HCT116 (cell line): ENCODE data around the gene PDLIM4. TPM values are rescaled to one million over a fixed set of nuclear protein-coding genes. Genes with fewer than 3 reads are reported as not detected.

Experiments used
- ATAC-seq: fragments of 200-7000 bp; cut with Tn5 transposase; 2 replicates; pipeline ENCODE4 v1.9.1; 2020; ENCODE audit warnings: mild to moderate bottlenecking, moderate library complexity
- BruUV-seq: library from RNA; stranded (reverse); fragments of 400-500 nt; replicated peaks from 2 replicates; lab custom pipeline; 2021; lab: Mats Ljungman, UMichigan
- CTCF ChIA-PET: fragments of 300-600 bp; sonication (Branson Sonifier 250); formaldehyde crosslinking; loops from one replicate; lab custom pipeline; 2021; ENCODE audit warnings: antibody characterized with exemption; lab: Charles Lee
- POLR2A ChIA-PET: fragments of 300-600, 350-600 bp; sonication (Branson Sonifier 250); formaldehyde crosslinking; loops from one replicate; lab custom pipeline; 2021; ENCODE audit warnings: antibody characterized with exemption; lab: Charles Lee
- RAD21 ChIA-PET, 2 experiments: fragments of 300-600 bp; sonication (Branson Sonifier 250); formaldehyde crosslinking; loops; one replicate each; lab custom pipeline; 2023; ENCODE audit warnings: low total read pairs in 2 of 2; ENCODE audit not compliant: uncharacterized antibody in 2 of 2, unreplicated experiment in 2 of 2, low non-redundant PET in 1 of 2; lab: Charles Lee
- DNase-seq: peaks from one replicate; pipeline ENCODE4 v3.0.0-alpha.2; 2010; ENCODE audit warnings: low read depth, low spot score
- H2AFZ ChIP-seq: fragments of 200-600 bp; shearing (Covaris generic), sonication (generic); 2 replicates; pipeline ENCODE4 v1.6.1; 2017; ENCODE audit warnings: low read depth, mixed run types, mixed read lengths, antibody characterized with exemption, low read length; ENCODE audit not compliant: poor library complexity, severe bottlenecking
- H3K27ac ChIP-seq: 2 replicates; pipeline ENCODE4 v1.5.1; 2012; ENCODE audit warnings: low read depth, low read length
- H3K27me3 ChIP-seq: fragments of 200-600 bp; sonication (generic); 2 replicates; pipeline ENCODE4 v1.6.1; 2016; ENCODE audit warnings: mixed run types, low read length, mixed read lengths; ENCODE audit not compliant: insufficient read depth
- H3K36me3 ChIP-seq, 2 experiments: fragments of 200-500 bp in 1 of 2; fragments of 200-600 bp in 1 of 2; sonication (Bioruptor generic) in 1 of 2; sonication (generic) in 1 of 2; 2 replicates each; pipeline versions ENCODE4 v1.5.1 to v1.6.1; 2014 to 2016; ENCODE audit warnings: low read length in 2 of 2, inconsistent platforms in 1 of 2, mixed read lengths in 1 of 2, mixed run types in 1 of 2; ENCODE audit not compliant: insufficient read depth in 2 of 2, control insufficient read depth in 1 of 2
- H3K4me1 ChIP-seq, 2 experiments: fragments of 200-600 bp in 1 of 2; sonication (generic) in 1 of 2; 2 replicates each; pipeline versions ENCODE4 v1.5.1 to v1.6.1; 2012 to 2017; ENCODE audit warnings: low read length in 2 of 2, inconsistent platforms in 1 of 2, mild to moderate bottlenecking in 1 of 2, mixed read lengths in 1 of 2, mixed run types in 1 of 2, moderate library complexity in 1 of 2; ENCODE audit not compliant: insufficient read depth in 2 of 2, control insufficient read depth in 1 of 2
- H3K4me2 ChIP-seq: fragments of 200-600 bp; sonication (generic); 2 replicates; pipeline ENCODE4 v1.6.1; 2017; ENCODE audit warnings: mixed run types, low read length, mixed read lengths
- H3K4me3 ChIP-seq, 2 experiments: fragments of 200-600 bp in 1 of 2; sonication (generic) in 1 of 2; replicated peaks in 1 of 2; 2 replicates each; pipeline ENCODE4 v1.5.1; 2011 to 2016; ENCODE audit warnings: low read length in 2 of 2, control low read depth in 1 of 2, low read depth in 1 of 2, mild to moderate bottlenecking in 1 of 2, mixed read lengths in 1 of 2, mixed run types in 1 of 2
- H3K79me2 ChIP-seq: fragments of 200-600 bp; sonication (generic); 2 replicates; pipeline ENCODE4 v1.6.1; 2017; ENCODE audit warnings: mild to moderate bottlenecking, mixed run types, low read length, moderate library complexity, mixed read lengths; ENCODE audit not compliant: insufficient read depth
- H3K9ac ChIP-seq: fragments of 200-600 bp; sonication (generic); 2 replicates; pipeline ENCODE4 v1.6.1; 2016; ENCODE audit warnings: low read length, mixed read lengths
- H3K9me2 ChIP-seq: fragments of 200-600 bp; sonication (generic), shearing (Covaris generic); 2 replicates; pipeline ENCODE4 v1.6.1; 2017; ENCODE audit warnings: mixed run types, mild to moderate bottlenecking, moderate library complexity; ENCODE audit not compliant: insufficient read depth
- H3K9me3 ChIP-seq, 2 experiments: fragments of 200-500 bp in 1 of 2; fragments of 200-600 bp in 1 of 2; sonication (Bioruptor generic) in 1 of 2; sonication (generic) in 1 of 2; 2 replicates each; pipeline ENCODE4 v1.6.1; 2014 to 2017; ENCODE audit warnings: low read length in 2 of 2, mixed read lengths in 2 of 2, inconsistent platforms in 1 of 2, low read depth in 1 of 2, mild to moderate bottlenecking in 1 of 2, mixed run types in 1 of 2, moderate library complexity in 1 of 2; ENCODE audit not compliant: control insufficient read depth in 1 of 2, insufficient read depth in 1 of 2
- H4K20me1 ChIP-seq: fragments of 200-600 bp; sonication (generic), shearing (Covaris generic); 2 replicates; pipeline ENCODE4 v1.6.1; 2017; ENCODE audit warnings: mixed run types, mild to moderate bottlenecking, moderate library complexity; ENCODE audit not compliant: insufficient read depth
- CBX3 ChIP-seq: IDR thresholded peaks from 2 replicates; pipeline ENCODE4 v1.6.1; 2012; ENCODE audit warnings: low read depth
- ELF1 ChIP-seq: IDR thresholded peaks from 2 replicates; pipeline ENCODE4 v1.6.1; 2012; ENCODE audit warnings: low read depth, borderline replicate concordance
- EZH2 ChIP-seq: fragments of 200-600 bp; sonication (generic); IDR thresholded peaks from 2 replicates; pipeline ENCODE4 v1.6.1; 2017; ENCODE audit warnings: antibody characterized with exemption, mixed run types
- JUND ChIP-seq: IDR thresholded peaks from 2 replicates; pipeline ENCODE4 v1.6.1; 2012
- SIN3A ChIP-seq: IDR thresholded peaks from 2 replicates; pipeline ENCODE4 v1.6.1; 2012; ENCODE audit warnings: low read depth
- TCF7L2 ChIP-seq: IDR thresholded peaks from 2 replicates; pipeline ENCODE4 v1.7.0; 2011; ENCODE audit warnings: borderline replicate concordance, inconsistent platforms; ENCODE audit not compliant: insufficient read depth, insufficient read length; ENCODE audit errors: extremely low read depth
- YY1 ChIP-seq: IDR thresholded peaks from 2 replicates; pipeline ENCODE4 v1.6.1; 2011; ENCODE audit warnings: low read length, low read depth, moderate library complexity, mild to moderate bottlenecking; ENCODE audit not compliant: insufficient replicate concordance; ENCODE audit errors: extremely low read depth
- intact Hi-C: fragments of 100-400 bp; cut with micrococcal nuclease; formaldehyde crosslinking; loops from 2 replicates; pipeline ENCODE4 v1.10.0; 2022
- total RNA-seq: library from RNA; stranded (reverse); gene quantifications from one replicate; pipeline ENCODE4 v1.2.1, GENCODE V29; 2021; ENCODE audit not compliant: unreplicated experiment
- TF ChIP-seq, protein P1 (sequence below): IDR thresholded peaks from 2 replicates; pipeline ENCODE4 v1.6.1; 2012; ENCODE audit warnings: low read depth
- TF ChIP-seq, protein P2 (sequence below): IDR thresholded peaks from 2 replicates; pipeline ENCODE4 v1.6.1; 2012
- TF ChIP-seq, protein P3 (sequence below): IDR thresholded peaks from 2 replicates; pipeline ENCODE4 v1.6.1; 2012

The PDLIM4 gene
- total RNA-seq, 1 experiment from 2014 or later = not detected

DNA sequence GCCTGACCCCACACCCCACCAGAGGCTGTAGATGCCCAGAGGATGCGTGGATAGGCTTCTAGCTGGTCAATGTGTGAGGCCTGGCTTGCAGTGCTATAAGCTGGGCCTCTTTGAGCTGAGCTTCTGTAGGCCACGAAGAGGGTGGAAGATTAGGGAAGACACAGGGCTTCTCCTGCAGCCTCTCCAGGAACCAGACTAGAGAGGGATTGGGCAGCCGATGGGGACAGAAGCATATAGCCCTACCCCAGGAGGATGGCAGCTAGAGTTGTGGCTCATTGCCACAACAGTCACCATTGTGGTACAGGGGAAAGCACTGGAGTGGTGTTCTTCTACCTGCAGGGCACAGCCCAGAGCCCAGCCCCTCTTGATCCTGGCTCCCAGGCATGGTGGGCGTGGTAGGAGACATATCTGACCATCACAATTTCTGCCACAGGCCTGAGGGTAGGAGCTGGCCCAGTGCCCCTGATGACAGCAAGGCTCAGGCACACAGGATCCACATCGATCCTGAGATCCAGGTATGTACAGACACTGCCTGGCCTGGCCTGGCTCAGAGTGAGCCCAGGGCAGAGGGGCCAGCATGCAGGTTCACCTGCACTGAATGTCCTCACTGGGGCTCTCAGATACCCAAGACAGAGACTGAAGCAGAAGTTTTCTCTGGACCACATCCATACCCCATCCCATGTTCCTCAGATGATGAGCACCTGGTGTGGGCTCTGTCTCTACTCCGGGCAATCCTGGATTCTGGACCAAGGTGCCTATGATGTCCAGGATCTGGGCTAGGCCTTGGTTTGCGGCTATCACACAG, 8.7 kb downstream of the PDLIM4 start:
- DNase-seq = no peak
- H3K27ac ChIP-seq = no peak overlapping the region
- 0 out of 2 replicates have a peak overlapping the region, but pooled peaks have one; percentile 1 for H3K4me2 ChIP-seq
- H2AFZ ChIP-seq = no peak overlapping the region
- no peaks in the 10 kb centered on the region for H4K20me1 ChIP-seq
- H3K4me3 ChIP-seq = no peak overlapping the region
- no peak for TF ChIP-seq ELF1
- TF ChIP-seq, protein P1, sequence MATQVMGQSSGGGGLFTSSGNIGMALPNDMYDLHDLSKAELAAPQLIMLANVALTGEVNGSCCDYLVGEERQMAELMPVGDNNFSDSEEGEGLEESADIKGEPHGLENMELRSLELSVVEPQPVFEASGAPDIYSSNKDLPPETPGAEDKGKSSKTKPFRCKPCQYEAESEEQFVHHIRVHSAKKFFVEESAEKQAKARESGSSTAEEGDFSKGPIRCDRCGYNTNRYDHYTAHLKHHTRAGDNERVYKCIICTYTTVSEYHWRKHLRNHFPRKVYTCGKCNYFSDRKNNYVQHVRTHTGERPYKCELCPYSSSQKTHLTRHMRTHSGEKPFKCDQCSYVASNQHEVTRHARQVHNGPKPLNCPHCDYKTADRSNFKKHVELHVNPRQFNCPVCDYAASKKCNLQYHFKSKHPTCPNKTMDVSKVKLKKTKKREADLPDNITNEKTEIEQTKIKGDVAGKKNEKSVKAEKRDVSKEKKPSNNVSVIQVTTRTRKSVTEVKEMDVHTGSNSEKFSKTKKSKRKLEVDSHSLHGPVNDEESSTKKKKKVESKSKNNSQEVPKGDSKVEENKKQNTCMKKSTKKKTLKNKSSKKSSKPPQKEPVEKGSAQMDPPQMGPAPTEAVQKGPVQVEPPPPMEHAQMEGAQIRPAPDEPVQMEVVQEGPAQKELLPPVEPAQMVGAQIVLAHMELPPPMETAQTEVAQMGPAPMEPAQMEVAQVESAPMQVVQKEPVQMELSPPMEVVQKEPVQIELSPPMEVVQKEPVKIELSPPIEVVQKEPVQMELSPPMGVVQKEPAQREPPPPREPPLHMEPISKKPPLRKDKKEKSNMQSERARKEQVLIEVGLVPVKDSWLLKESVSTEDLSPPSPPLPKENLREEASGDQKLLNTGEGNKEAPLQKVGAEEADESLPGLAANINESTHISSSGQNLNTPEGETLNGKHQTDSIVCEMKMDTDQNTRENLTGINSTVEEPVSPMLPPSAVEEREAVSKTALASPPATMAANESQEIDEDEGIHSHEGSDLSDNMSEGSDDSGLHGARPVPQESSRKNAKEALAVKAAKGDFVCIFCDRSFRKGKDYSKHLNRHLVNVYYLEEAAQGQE = no peak
- TF ChIP-seq TCF7L2 = no peak
- TF ChIP-seq EZH2 = no peak
- TF ChIP-seq YY1 = no peak
- TF ChIP-seq, protein P2, sequence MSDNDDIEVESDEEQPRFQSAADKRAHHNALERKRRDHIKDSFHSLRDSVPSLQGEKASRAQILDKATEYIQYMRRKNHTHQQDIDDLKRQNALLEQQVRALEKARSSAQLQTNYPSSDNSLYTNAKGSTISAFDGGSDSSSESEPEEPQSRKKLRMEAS = no peak
- no peak for TF ChIP-seq CBX3
- TF ChIP-seq, protein P3, sequence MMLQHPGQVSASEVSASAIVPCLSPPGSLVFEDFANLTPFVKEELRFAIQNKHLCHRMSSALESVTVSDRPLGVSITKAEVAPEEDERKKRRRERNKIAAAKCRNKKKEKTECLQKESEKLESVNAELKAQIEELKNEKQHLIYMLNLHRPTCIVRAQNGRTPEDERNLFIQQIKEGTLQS = no peak
- no peak for TF ChIP-seq SIN3A
- no peak for TF ChIP-seq JUND
- TF ChIP-seq, all 23 proteins: peak for 0
- H3K27me3 ChIP-seq = no peaks in the 10 kb centered on the region
- ATAC-seq = no peak
- RAD21 ChIA-PET = no interaction called here
- H3K9ac ChIP-seq = no peak overlapping the region
- intact Hi-C loops = no loop called here
- H3K9me3 ChIP-seq = no peaks in the 10 kb centered on the region
- peaks cover 6 to 46% of the 10 kb centered on the region in 2 experiments for H3K4me1 ChIP-seq
- POLR2A ChIA-PET = no interaction called here
- CTCF ChIA-PET = no interaction called here
- no peaks in the 10 kb centered on the region for H3K79me2 ChIP-seq
- H3K9me2 ChIP-seq = no peaks in the 10 kb centered on the region
- BruUV-seq = no TSS peak
- H3K36me3 ChIP-seq = no peaks in the 10 kb centered on the region
